DND-41 (cell line): ENCODE results near the gene ST6GALNAC3.

ENCODE experiments used
- ATAC-seq: fragments of 200-7000 bp; cut with Tn5 transposase; 3 replicates; pipeline ENCODE4 v1.9.1; 2021; ENCODE audit warnings: low read depth; ENCODE audit not compliant: insufficient read depth
- DNase-seq: peaks from one replicate; pipeline ENCODE4 v3.0.0-alpha.2; 2020
- H2AFZ ChIP-seq: 2 replicates; pipeline ENCODE4 v1.6.0; 2012; ENCODE audit warnings: low read depth, low read length
- H3K27ac ChIP-seq: 2 replicates; pipeline ENCODE4 v1.5.1; 2012; ENCODE audit warnings: low read length, inconsistent platforms
- H3K27me3 ChIP-seq: fragments of 200-600 bp; sonication (generic); 2 replicates; pipeline ENCODE4 v1.6.0; 2012; ENCODE audit warnings: low read length, mild to moderate bottlenecking, inconsistent platforms; ENCODE audit not compliant: insufficient read depth, poor library complexity
- H3K36me3 ChIP-seq: 2 replicates; pipeline ENCODE4 v1.5.1; 2012; ENCODE audit warnings: low read length, inconsistent platforms; ENCODE audit not compliant: insufficient read depth
- H3K4me1 ChIP-seq: 2 replicates; pipeline ENCODE4 v1.5.1; 2012; ENCODE audit warnings: mild to moderate bottlenecking, low read length; ENCODE audit not compliant: insufficient read depth
- H3K4me2 ChIP-seq: 2 replicates; pipeline ENCODE4 v1.6.0; 2012; ENCODE audit warnings: mild to moderate bottlenecking, moderate library complexity, low read length, inconsistent platforms; ENCODE audit not compliant: insufficient read depth
- H3K4me3 ChIP-seq, 2 experiments: fragments of 200-600 bp in 1 of 2; shearing (Covaris generic) in 1 of 2; 2 replicates each; pipeline ENCODE4 v1.5.1; 2012 to 2016; ENCODE audit warnings: inconsistent platforms in 2 of 2, low read length in 2 of 2, mild to moderate bottlenecking in 2 of 2, low read depth in 1 of 2, moderate library complexity in 1 of 2
- H3K79me2 ChIP-seq: 2 replicates; pipeline ENCODE4 v1.6.0; 2012; ENCODE audit warnings: low read length, inconsistent platforms; ENCODE audit not compliant: insufficient read depth
- H3K9ac ChIP-seq: 2 replicates; pipeline ENCODE4 v1.6.0; 2012; ENCODE audit warnings: low read depth, mild to moderate bottlenecking, inconsistent platforms, low read length, moderate library complexity
- H3K9me3 ChIP-seq: 2 replicates; pipeline ENCODE4 v1.5.1; 2012; ENCODE audit warnings: low read length, moderate library complexity, mild to moderate bottlenecking, inconsistent platforms; ENCODE audit not compliant: insufficient read depth, severe bottlenecking
- H4K20me1 ChIP-seq: 2 replicates; pipeline ENCODE4 v1.6.0; 2012; ENCODE audit warnings: low read length; ENCODE audit not compliant: insufficient read depth
- EZH2 ChIP-seq: IDR thresholded peaks from 3 replicates; pipeline ENCODE4 v1.6.1; 2012; ENCODE audit warnings: borderline replicate concordance, low read depth, mild to moderate bottlenecking, moderate library complexity, low read length, inconsistent platforms; ENCODE audit not compliant: severe bottlenecking
- TF ChIP-seq, protein P1 (sequence below): IDR thresholded peaks from 2 replicates; pipeline ENCODE4 v1.5.1; 2012; ENCODE audit warnings: borderline replicate concordance, low read length, moderate library complexity, mild to moderate bottlenecking; ENCODE audit not compliant: poor library complexity, severe bottlenecking; ENCODE audit errors: extremely low read depth

ST6GALNAC3 gene

DNA sequence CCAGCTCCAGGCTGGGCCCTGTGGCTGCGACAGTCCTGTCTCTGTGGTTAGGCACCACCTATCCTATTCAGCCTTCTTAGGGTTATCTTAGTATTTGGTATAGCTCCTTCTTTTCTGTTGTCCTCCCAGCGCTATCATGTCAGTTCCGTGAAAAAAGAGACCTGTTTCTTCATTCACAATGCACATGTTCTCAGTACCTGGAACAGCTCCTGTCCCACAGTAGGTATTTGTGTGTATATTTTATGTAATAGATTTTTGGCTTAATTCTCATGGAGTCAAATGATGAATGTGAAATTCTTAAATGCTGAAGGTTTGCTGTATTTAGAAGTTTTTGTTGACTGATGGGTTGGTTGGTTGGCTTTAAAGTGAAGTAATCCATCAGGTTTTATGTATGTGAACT, 279.7 kb downstream of the ST6GALNAC3 start:
- Histone ChIP-seq H3K36me3 (no peaks in the 10 kb centered on the region), H3K4me2 (no peak overlapping the region), H3K79me2 (no peaks in the 10 kb centered on the region), H3K4me3 (no peak overlapping the region), H2AFZ (no peak overlapping the region), H3K27me3 (no peaks in the 10 kb centered on the region), H3K9ac (no peak overlapping the region), H4K20me1 (no peaks in the 10 kb centered on the region), H3K9me3 (no peaks in the 10 kb centered on the region), H3K27ac (no peak overlapping the region), H3K4me1 (no peaks in the 10 kb centered on the region)
- DNase-seq (no peak), ATAC-seq (no peak)
- TF ChIP-seq EZH2: no peak
- TF ChIP-seq, protein P1, sequence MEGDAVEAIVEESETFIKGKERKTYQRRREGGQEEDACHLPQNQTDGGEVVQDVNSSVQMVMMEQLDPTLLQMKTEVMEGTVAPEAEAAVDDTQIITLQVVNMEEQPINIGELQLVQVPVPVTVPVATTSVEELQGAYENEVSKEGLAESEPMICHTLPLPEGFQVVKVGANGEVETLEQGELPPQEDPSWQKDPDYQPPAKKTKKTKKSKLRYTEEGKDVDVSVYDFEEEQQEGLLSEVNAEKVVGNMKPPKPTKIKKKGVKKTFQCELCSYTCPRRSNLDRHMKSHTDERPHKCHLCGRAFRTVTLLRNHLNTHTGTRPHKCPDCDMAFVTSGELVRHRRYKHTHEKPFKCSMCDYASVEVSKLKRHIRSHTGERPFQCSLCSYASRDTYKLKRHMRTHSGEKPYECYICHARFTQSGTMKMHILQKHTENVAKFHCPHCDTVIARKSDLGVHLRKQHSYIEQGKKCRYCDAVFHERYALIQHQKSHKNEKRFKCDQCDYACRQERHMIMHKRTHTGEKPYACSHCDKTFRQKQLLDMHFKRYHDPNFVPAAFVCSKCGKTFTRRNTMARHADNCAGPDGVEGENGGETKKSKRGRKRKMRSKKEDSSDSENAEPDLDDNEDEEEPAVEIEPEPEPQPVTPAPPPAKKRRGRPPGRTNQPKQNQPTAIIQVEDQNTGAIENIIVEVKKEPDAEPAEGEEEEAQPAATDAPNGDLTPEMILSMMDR: no peak

GRCh38 chr1:76366726-76367125, 292.2 kb downstream of the ST6GALNAC3 start:
- H3K27ac ChIP-seq: no peak overlapping the region
- no peak for TF ChIP-seq EZH2
- TF ChIP-seq, protein P1: no peak

DNA sequence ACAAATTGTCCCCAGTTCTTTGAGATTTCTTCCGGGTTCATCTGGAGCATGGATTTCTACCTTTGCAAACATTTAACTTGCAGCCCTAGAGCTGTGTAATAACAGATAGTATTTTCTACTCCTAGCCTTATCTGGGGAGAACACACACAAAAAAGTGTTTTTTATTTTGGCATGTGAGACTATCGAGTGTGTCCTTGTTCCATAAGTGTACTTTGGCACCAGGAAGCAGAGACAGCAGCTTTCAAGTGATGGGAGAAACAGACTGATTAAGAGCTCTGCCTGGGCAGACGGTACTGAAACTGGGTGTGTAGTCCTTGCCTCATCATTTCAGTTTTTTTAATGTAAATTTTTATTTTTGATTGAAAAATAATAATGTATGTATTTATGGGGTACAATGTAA, 297.4 kb downstream of the ST6GALNAC3 start:
- no peak for ATAC-seq
- Histone ChIP-seq H3K9ac (no peak overlapping the region), H3K4me3 (no peak overlapping the region)

More at GRCh38 chr1:76366726-76367125, 292.2 kb downstream of the ST6GALNAC3 start:
- H2AFZ ChIP-seq: no peak overlapping the region
- H3K4me2 ChIP-seq: no peak overlapping the region
- no peaks in the 10 kb centered on the region for H3K4me1 ChIP-seq
- H3K9me3 ChIP-seq: no peaks in the 10 kb centered on the region
- no peaks in the 10 kb centered on the region for H3K36me3 ChIP-seq
- no peak for DNase-seq
- no peaks in the 10 kb centered on the region for H3K79me2 ChIP-seq
- ATAC-seq: no peak
- H4K20me1 ChIP-seq: no peaks in the 10 kb centered on the region
- H3K4me3 ChIP-seq: no peak overlapping the region
- no peaks in the 10 kb centered on the region for H3K27me3 ChIP-seq
- H3K9ac ChIP-seq: no peak overlapping the region

More for the DNA sequence above, 297.4 kb downstream of the ST6GALNAC3 start:
- Histone ChIP-seq H4K20me1 (no peaks in the 10 kb centered on the region), H3K27ac (no peak overlapping the region), H3K79me2 (no peaks in the 10 kb centered on the region), H3K36me3 (no peaks in the 10 kb centered on the region), H3K27me3 (no peaks in the 10 kb centered on the region), H3K9me3 (no peaks in the 10 kb centered on the region), H3K4me2 (no peak overlapping the region), H3K4me1 (no peaks in the 10 kb centered on the region), H2AFZ (no peak overlapping the region)
- no peak for TF ChIP-seq EZH2
- TF ChIP-seq, protein P1: no peak
- no peak for DNase-seq
